ENCODE results near the gene ACOT8. TPM values are rescaled to one million over a fixed set of nuclear protein-coding genes. Genes with fewer than 3 reads are reported as not detected.

ACOT8 gene
- total RNA-seq, 1 experiment from 2014 or later: 36.2 TPM

DNA sequence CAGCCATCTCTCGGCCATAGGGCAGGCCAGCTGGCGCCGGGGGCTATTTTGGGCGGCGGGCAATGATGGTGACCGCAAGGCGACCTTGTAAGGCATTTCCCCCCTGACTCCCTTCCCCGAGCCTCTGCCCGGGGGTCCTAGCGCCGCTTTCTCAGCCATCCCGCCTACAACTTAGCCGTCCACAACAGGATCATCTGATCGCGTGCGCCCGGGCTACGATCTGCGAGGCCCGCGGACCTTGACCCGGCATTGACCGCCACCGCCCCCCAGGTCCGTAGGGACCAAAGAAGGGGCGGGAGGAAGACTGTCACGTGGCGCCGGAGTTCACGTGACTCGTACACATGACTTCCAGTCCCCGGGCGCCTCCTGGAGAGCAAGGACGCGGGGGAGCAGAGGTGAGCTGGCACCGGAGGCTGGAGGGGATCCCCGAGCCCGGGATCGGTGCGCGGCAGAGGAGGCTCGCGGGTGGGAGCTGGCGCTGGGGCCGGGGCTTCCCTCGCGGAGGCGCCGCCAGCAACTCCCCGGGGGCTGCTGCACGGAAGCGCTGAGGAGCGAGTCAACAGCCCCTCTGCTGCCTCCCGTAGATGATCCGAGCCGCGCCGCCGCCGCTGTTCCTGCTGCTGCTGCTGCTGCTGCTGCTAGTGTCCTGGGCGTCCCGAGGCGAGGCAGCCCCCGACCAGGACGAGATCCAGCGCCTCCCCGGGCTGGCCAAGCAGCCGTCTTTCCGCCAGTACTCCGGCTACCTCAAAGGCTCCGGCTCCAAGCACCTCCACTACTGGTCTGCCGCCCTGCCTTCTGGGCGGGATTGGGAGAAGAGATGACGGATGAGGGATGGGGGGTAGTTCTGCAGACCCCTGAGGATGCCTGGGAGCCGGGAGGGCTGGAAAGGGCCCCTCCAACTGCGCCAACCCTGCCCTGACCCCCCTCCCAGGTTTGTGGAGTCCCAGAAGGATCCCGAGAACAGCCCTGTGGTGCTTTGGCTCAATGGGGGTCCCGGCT, 34.1 kb upstream of the ACOT8 start, which contains the start of the genes CTSA and NEURL2:
Gene CTSA, plus strand, starts transcription at position 351 of the 999 bp plus-strand sequence. Its CDS starts 234 bp downstream, at position 585.
Gene NEURL2, minus strand, starts transcription at position 224 of the 999 bp plus-strand sequence. Its CDS starts 217 bp downstream, at position 7.
- ChIA-PET POLR2A (interaction anchor here (0.5 to 3.2 kb wide), 7 partner anchors 10 to 58 kb away, joined by 3 to 53 read pairs (median 4); partner anchors contain the start of genes PCIF1, SNX21 and ZSWIM1), CTCF (interaction anchor here (0.8 to 4.3 kb wide), 17 partner anchors 10 to 120 kb away, joined by 3 to 49 read pairs (median 4); partner anchors contain the start of genes ACOT8, PCIF1, PLTP and ZSWIM1)
- Mint-ChIP-seq H3K4me1 (ENCODE audit: low read depth, unreplicated experiment) (peaks cover 36% of the 10 kb centered on the region), H3K4me3 (ENCODE audit: unreplicated experiment) (peak within 1 kb of the TSS; percentile 95), H3K9me3 (ENCODE audit: unreplicated experiment) (no peaks in the 10 kb centered on the region), H3K36me3 (ENCODE audit: insufficient read depth, unreplicated experiment) (peaks cover 62% of the 10 kb centered on the region), H3K27me3 (ENCODE audit: insufficient read depth, unreplicated experiment) (no peaks in the 10 kb centered on the region), H3K27ac (ENCODE audit: unreplicated experiment) (peak within 1 kb of the TSS; percentile 95)
- H3K4me3 ChIP-seq (ENCODE audit: low read depth, low read length): peak within 1 kb of the TSS; percentile 94
- H3K9me3 ChIP-seq: no peaks in the 10 kb centered on the region
- intact Hi-C loops (cut with micrococcal nuclease; ENCODE audit: unreplicated experiment): loop anchor here (1.0 to 5.0 kb wide), 6 partner anchors 10 to 92 kb away; partner anchors contain the start of genes ACOT8, UBE2C, ZSWIM1 and ZSWIM3
- no peaks in the 10 kb centered on the region for H3K27me3 ChIP-seq (replicated peaks; ENCODE audit: control insufficient read depth, insufficient read depth, low read length)
- peaks cover 12% of the 10 kb centered on the region for H3K36me3 ChIP-seq (ENCODE audit: control insufficient read depth, insufficient read depth, low read length)
- peak; percentile 99 for DNase-seq
- TF ChIP-seq, protein P1, sequence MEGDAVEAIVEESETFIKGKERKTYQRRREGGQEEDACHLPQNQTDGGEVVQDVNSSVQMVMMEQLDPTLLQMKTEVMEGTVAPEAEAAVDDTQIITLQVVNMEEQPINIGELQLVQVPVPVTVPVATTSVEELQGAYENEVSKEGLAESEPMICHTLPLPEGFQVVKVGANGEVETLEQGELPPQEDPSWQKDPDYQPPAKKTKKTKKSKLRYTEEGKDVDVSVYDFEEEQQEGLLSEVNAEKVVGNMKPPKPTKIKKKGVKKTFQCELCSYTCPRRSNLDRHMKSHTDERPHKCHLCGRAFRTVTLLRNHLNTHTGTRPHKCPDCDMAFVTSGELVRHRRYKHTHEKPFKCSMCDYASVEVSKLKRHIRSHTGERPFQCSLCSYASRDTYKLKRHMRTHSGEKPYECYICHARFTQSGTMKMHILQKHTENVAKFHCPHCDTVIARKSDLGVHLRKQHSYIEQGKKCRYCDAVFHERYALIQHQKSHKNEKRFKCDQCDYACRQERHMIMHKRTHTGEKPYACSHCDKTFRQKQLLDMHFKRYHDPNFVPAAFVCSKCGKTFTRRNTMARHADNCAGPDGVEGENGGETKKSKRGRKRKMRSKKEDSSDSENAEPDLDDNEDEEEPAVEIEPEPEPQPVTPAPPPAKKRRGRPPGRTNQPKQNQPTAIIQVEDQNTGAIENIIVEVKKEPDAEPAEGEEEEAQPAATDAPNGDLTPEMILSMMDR (IDR thresholded peaks at IDR 0.05; ENCODE audit: insufficient read depth in 1 of 2, low read depth in 1 of 2, low read length in 1 of 2, severe bottlenecking in 1 of 2, unreplicated experiment in 1 of 2): peak; percentile 10 to 34
- H3K4me1 ChIP-seq: peaks cover 8% of the 10 kb centered on the region
- BruUV-seq (replicated peaks): TSS peak; percentile 32

DNA sequence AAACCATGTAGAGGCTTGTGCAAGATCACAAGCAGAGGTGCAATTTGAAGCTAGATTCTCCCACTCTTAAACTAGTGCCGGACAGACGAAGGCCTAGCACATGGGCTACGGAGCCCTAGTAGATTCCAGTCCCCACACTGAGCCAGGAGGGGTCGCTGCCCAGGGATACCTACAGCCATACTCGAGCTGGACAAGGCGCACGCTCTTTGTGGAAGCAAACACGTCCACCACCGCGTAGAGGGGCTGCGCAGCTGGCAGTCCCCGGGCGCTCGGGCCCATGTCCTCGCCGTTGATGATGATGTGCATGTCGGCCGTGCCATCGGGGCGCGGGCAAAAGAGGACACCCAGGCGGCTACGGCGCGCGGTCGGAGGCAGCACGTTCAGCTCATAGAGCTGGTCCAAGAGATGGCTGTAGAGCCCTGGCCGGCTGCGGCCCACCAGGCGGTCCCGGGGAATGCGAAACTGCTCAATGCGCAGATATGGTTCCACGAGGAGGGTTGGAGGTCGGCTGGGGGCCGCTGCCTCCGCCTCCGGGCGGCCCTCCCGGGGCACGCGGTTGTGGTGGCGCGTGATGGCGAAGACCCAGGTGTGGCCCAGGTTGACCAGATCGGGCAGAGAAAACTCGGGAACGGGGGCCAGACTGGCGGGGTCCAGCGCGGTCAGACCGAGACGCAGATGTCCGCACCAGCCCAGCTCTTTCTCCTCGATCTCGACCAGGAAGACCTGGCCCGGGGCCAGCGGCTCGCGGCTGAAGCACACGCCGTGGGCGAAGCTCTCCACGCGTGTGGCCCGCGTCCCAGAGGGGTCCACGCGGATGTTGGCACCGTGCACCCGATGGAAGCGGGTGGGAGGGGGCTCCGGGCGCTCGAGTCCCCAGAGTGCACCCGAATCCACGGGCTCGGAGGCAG, 33.1 kb upstream of the ACOT8 start:
- no peaks in the 10 kb centered on the region for H3K9me3 ChIP-seq
- Mint-ChIP-seq H3K9me3 (ENCODE audit: unreplicated experiment) (no peaks in the 10 kb centered on the region), H3K27me3 (ENCODE audit: insufficient read depth, unreplicated experiment) (no peaks in the 10 kb centered on the region), H3K36me3 (ENCODE audit: insufficient read depth, unreplicated experiment) (peaks cover 56% of the 10 kb centered on the region), H3K4me1 (ENCODE audit: low read depth, unreplicated experiment) (peaks cover 36% of the 10 kb centered on the region), H3K27ac (ENCODE audit: unreplicated experiment) (peak overlapping the region; percentile 95), H3K4me3 (ENCODE audit: unreplicated experiment) (peak overlapping the region; percentile 95)
- TSS peak; percentile 56 for BruUV-seq (replicated peaks)
- H3K36me3 ChIP-seq (ENCODE audit: control insufficient read depth, insufficient read depth, low read length): peaks cover 8% of the 10 kb centered on the region
- peak; percentile 94 for DNase-seq
- POLR2A ChIA-PET: interaction anchor here (0.6 to 3.2 kb wide), 7 partner anchors 9 to 59 kb away, joined by 3 to 53 read pairs (median 6); partner anchors contain the start of genes PCIF1, SNX21 and ZSWIM1
- CTCF ChIA-PET: interaction anchor here (0.5 to 4.3 kb wide), 34 partner anchors 9 to 403 kb away, joined by 3 to 49 read pairs (median 4); partner anchors contain the start of genes ACOT8, PCIF1, PLTP and UBE2C
- H3K4me1 ChIP-seq: peaks cover 8% of the 10 kb centered on the region
- TF ChIP-seq, protein P1 (IDR thresholded peaks at IDR 0.05; ENCODE audit: insufficient read depth in 1 of 2, low read depth in 1 of 2, low read length in 1 of 2, severe bottlenecking in 1 of 2, unreplicated experiment in 1 of 2): peak; percentile 95 to 96
- intact Hi-C loops (cut with micrococcal nuclease; ENCODE audit: unreplicated experiment): loop anchor here (1.0 to 5.0 kb wide), 5 partner anchors 9 to 78 kb away; partner anchors contain the start of genes ACOT8, UBE2C, ZSWIM1 and ZSWIM3
- H3K27me3 ChIP-seq (replicated peaks; ENCODE audit: control insufficient read depth, insufficient read depth, low read length): no peaks in the 10 kb centered on the region
- H3K4me3 ChIP-seq (ENCODE audit: low read depth, low read length): peak overlapping the region; percentile 94
